CD4-positive, alpha-beta T cell (primary cell): ENCODE measurements around the gene CAMTA1. TPM values are rescaled to one million over a fixed set of nuclear protein-coding genes. Genes with fewer than 3 reads are reported as not detected.

Experiments used
- ATAC-seq: fragments of 200-7000 bp; cut with Tn5 transposase; one replicate; pipeline ENCODE4 v1.10.0; 2022; ENCODE audit warnings: mild to moderate bottlenecking; ENCODE audit not compliant: poor library complexity
- CTCF ChIA-PET: fragments of 350-600 bp; sonication (Branson Sonifier 250); formaldehyde crosslinking; loops from one replicate; lab custom pipeline; 2021; ENCODE audit warnings: antibody characterized with exemption, inconsistent platforms; lab: Charles Lee
- POLR2A ChIA-PET: fragments of 350-600 bp; sonication (Branson Sonifier 250); formaldehyde crosslinking; loops from one replicate; lab custom pipeline; 2021; ENCODE audit warnings: antibody characterized with exemption, inconsistent platforms; lab: Charles Lee
- DNase-seq, 14 experiments: peaks; one replicate each; pipeline ENCODE4 v3.0.0-alpha.2; 2013 to 2020; ENCODE audit warnings: mixed read lengths in 2 of 14
- H3K27ac ChIP-seq, 2 donors: one replicate each; pipeline versions ENCODE4 v1.5.1 to v1.7.0; 2013; ENCODE audit warnings: low read length in 2 of 2, low read depth in 1 of 2, mild to moderate bottlenecking in 1 of 2
- H3K27me3 ChIP-seq, 2 experiments: 1 replicate in 1 of 2; 2 replicates in 1 of 2; pipeline versions ENCODE4 v1.6.1 to v1.7.0; 2013; ENCODE audit warnings: low read length in 2 of 2, control low read depth in 1 of 2, mild to moderate bottlenecking in 1 of 2, moderate library complexity in 1 of 2; ENCODE audit not compliant: insufficient read depth in 2 of 2, control insufficient read depth in 1 of 2
- H3K36me3 ChIP-seq: one replicate; pipeline ENCODE4 v1.6.1; 2013; ENCODE audit warnings: low read length, control low read depth; ENCODE audit not compliant: insufficient read depth
- H3K4me1 ChIP-seq: one replicate; pipeline ENCODE4 v1.6.1; 2013; ENCODE audit warnings: low read length, control low read depth; ENCODE audit not compliant: insufficient read depth
- H3K4me3 ChIP-seq: one replicate; pipeline ENCODE4 v1.5.1; 2013; ENCODE audit warnings: mild to moderate bottlenecking, low read length, moderate library complexity
- H3K9me3 ChIP-seq, 2 experiments: 1 replicate in 1 of 2; 2 replicates in 1 of 2; pipeline versions ENCODE4 v1.6.1 to v1.7.0; 2013; ENCODE audit warnings: low read length in 2 of 2, mild to moderate bottlenecking in 2 of 2, control low read depth in 1 of 2, moderate library complexity in 1 of 2; ENCODE audit not compliant: control insufficient read depth in 1 of 2, insufficient read depth in 1 of 2
- H3K27ac Mint-ChIP-seq: one replicate; pipeline ENCODE4 v1.8.0; 2020; ENCODE audit warnings: mixed read lengths
- H3K27me3 Mint-ChIP-seq: one replicate; pipeline ENCODE4 v1.8.0; 2021; ENCODE audit warnings: mixed read lengths
- H3K36me3 Mint-ChIP-seq: one replicate; pipeline ENCODE4 v1.8.0; 2021; ENCODE audit warnings: low read depth, mixed read lengths
- H3K4me1 Mint-ChIP-seq: one replicate; pipeline ENCODE4 v1.8.0; 2021; ENCODE audit warnings: low read depth, mixed read lengths
- H3K4me3 Mint-ChIP-seq: one replicate; pipeline ENCODE4 v1.8.0; 2020; ENCODE audit warnings: mild to moderate bottlenecking, mixed read lengths
- H3K9me3 Mint-ChIP-seq: one replicate; pipeline ENCODE4 v1.8.0; 2020; ENCODE audit warnings: mixed read lengths
- intact Hi-C, 2 experiments: fragments of 100-400 bp; cut with DNase I in 1 of 2; cut with micrococcal nuclease in 1 of 2; formaldehyde crosslinking; loops; one replicate each; pipeline versions ENCODE4 v1.15.1 to v1.9.0; 2023 to 2025; cut with DNase I, micrococcal nuclease
- total RNA-seq, 174 experiments: library from RNA in 2 of 174; stranded (reverse) in 2 of 174; gene quantifications; one replicate each; pipeline ENCODE4 v1.2.3 and lab custom pipeline; 2021 to 2026
- TF ChIP-seq, protein P1 (sequence below): fragments of 200-600 bp; IDR thresholded peaks from one replicate; pipeline ENCODE4 v1.8.0; 2022; ENCODE audit warnings: antibody characterized with exemption, mild to moderate bottlenecking

CAMTA1 gene
- total RNA-seq, 2 experiments from 2014 or later, result 38.6 to 39.3 TPM

DNA sequence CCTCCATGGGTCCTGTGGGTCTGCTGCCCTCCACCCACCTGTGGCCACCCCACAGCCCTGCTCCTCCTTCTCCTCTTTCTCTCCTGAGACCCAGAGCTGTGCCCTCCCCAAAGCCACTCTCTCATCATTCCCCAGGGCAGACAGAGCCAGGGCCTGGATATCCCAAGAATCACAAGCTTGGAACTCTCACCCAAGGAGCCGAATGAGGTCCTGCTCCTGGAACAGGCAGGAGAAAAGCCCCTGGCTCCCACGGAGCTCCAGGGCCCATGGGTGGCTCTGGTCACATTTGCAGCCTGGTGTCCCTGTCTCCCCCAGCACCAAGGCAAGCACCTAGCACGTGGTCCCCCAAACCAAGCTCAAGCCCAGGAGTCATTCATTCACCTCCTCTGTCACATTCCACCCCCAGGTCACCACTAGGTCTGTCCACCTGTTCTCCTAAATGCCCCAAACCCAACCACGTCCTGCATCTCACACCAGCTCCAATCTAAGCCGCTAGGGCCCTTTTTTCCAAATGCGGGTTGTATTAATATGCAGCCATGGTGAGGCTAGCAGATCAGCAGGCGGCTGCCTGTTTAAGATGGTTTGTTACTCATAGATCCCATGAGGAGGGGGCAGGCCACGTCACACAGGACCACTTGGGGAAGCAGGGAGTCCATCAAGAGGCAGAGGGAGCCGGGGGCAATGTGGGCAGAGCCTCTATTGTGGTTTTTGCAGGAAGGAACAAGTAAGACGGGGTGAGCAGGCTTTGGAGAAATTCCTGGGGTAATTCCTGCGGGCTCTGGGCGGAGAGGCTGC lies 770.3 kb downstream of the CAMTA1 start:
- H3K4me1 Mint-ChIP-seq, result no peaks in the 10 kb centered on the region
- CTCF ChIA-PET, result no interaction called here
- H3K27ac Mint-ChIP-seq, result no peak overlapping the region
- Histone ChIP-seq H3K4me1 (no peaks in the 10 kb centered on the region), H3K9me3 (peaks cover 0 to 4% of the 10 kb centered on the region in 2 experiments), H3K4me3 (no peak overlapping the region), H3K27me3 (no peaks in the 10 kb centered on the region), H3K27ac (no peak overlapping the region), H3K36me3 (no peaks in the 10 kb centered on the region)
- ATAC-seq (no peak), DNase-seq (no peak)
- TF ChIP-seq, protein P1, sequence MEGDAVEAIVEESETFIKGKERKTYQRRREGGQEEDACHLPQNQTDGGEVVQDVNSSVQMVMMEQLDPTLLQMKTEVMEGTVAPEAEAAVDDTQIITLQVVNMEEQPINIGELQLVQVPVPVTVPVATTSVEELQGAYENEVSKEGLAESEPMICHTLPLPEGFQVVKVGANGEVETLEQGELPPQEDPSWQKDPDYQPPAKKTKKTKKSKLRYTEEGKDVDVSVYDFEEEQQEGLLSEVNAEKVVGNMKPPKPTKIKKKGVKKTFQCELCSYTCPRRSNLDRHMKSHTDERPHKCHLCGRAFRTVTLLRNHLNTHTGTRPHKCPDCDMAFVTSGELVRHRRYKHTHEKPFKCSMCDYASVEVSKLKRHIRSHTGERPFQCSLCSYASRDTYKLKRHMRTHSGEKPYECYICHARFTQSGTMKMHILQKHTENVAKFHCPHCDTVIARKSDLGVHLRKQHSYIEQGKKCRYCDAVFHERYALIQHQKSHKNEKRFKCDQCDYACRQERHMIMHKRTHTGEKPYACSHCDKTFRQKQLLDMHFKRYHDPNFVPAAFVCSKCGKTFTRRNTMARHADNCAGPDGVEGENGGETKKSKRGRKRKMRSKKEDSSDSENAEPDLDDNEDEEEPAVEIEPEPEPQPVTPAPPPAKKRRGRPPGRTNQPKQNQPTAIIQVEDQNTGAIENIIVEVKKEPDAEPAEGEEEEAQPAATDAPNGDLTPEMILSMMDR, result no peak
- H3K4me3 Mint-ChIP-seq, result no peak overlapping the region
- no peaks in the 10 kb centered on the region for H3K36me3 Mint-ChIP-seq
- no peaks in the 10 kb centered on the region for H3K9me3 Mint-ChIP-seq
- H3K27me3 Mint-ChIP-seq, result peaks cover 4% of the 10 kb centered on the region
- POLR2A ChIA-PET, result no interaction called here
- intact Hi-C loops, result no loop called here

DNA sequence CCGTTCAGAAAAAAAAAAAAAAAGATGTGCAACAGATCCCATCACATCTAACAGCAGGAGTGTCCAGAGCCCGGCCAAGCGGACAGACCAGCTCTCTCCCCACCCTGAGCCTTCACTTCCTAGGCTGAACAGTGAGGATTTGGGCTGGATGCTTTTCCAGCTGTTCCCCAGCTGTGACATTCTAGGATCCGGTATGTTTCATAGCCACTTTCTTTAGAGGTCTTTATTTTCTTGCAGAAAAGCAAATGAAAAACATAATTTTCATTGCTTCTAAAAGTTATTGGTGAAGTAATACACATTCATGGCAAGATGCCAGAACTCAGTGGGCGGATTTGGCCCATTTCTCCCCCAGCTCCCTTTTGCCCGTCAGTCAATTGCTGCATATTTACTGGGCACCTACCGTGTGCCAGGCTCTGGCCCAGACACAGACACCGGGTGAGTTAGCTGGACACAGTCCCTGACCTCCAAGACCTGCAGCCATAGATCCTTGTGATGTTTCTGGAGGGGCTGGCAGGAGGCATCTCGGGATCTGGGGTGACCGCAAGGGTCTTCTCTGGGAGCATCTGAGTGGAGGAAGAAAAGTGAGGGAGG lies 772.1 kb downstream of the CAMTA1 start:
- POLR2A ChIA-PET, result no interaction called here
- no peaks in the 10 kb centered on the region for H3K4me1 Mint-ChIP-seq
- no peak overlapping the region for H3K4me3 ChIP-seq
- no peaks in the 10 kb centered on the region for H3K36me3 Mint-ChIP-seq
- ATAC-seq (no peak), DNase-seq (no peak)
- intact Hi-C loops, result no loop called here
- no peaks in the 10 kb centered on the region for H3K27me3 ChIP-seq
- peaks cover 0 to 4% of the 10 kb centered on the region in 2 experiments for H3K9me3 ChIP-seq
- no peak overlapping the region for H3K4me3 Mint-ChIP-seq
- no peak overlapping the region for H3K27ac Mint-ChIP-seq
- TF ChIP-seq, protein P1, result no peak
- H3K36me3 ChIP-seq, result no peaks in the 10 kb centered on the region
- peaks cover 4% of the 10 kb centered on the region for H3K27me3 Mint-ChIP-seq
- H3K27ac ChIP-seq, result no peak overlapping the region
- H3K9me3 Mint-ChIP-seq, result no peaks in the 10 kb centered on the region
- CTCF ChIA-PET, result no interaction called here
- H3K4me1 ChIP-seq, result no peaks in the 10 kb centered on the region

DNA sequence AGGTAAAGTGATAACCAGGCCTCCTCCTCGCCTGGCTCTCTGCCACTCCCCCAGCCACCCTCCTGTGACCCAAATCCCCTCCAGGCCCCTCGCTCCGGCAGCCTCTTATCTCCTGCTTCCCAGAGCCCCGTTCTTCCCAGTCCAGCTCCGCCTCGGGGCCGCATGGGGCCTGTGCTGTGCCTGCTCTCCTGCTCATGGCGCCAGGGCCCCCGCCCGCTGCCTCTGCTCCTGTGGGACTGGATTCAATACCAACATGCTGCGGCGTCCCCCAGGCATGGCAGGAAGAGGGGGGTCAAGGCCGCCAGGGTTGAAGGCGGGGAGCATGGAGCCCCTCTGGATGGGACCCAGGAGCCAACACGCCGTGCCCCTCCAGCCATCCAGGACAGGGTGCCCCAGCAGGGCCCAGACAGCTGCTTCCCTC lies 772.8 kb downstream of the CAMTA1 start:
- H3K36me3 Mint-ChIP-seq, result no peaks in the 10 kb centered on the region

More for the DNA sequence above, 772.8 kb downstream of the CAMTA1 start:
- H3K27me3 Mint-ChIP-seq, result peaks cover 4% of the 10 kb centered on the region
- H3K27ac Mint-ChIP-seq, result no peak overlapping the region
- intact Hi-C loops, result no loop called here
- H3K4me3 Mint-ChIP-seq, result no peak overlapping the region
- DNase-seq (no peak), ATAC-seq (no peak)
- peaks cover 0 to 4% of the 10 kb centered on the region in 2 experiments for H3K9me3 ChIP-seq
- ChIA-PET CTCF (no interaction called here), POLR2A (no interaction called here)
- H3K9me3 Mint-ChIP-seq, result no peaks in the 10 kb centered on the region
- H3K27me3 ChIP-seq, result no peaks in the 10 kb centered on the region
- H3K36me3 ChIP-seq, result no peaks in the 10 kb centered on the region
- H3K4me3 ChIP-seq, result no peak overlapping the region
- no peaks in the 10 kb centered on the region for H3K4me1 ChIP-seq
- no peak overlapping the region for H3K27ac ChIP-seq
- TF ChIP-seq, protein P1, result no peak
- no peaks in the 10 kb centered on the region for H3K4me1 Mint-ChIP-seq
